ENCODE results near the gene GPATCH8. TPM values are rescaled to one million over a fixed set of nuclear protein-coding genes. Genes with fewer than 3 reads are reported as not detected.

Gene GPATCH8
- total RNA-seq, 1 donor from 2014 or later: 76.3 TPM

GRCh38 chr17:44439168-44439567 is 64.0 kb downstream of the GPATCH8 start:
- H3K27ac Mint-ChIP-seq: no peak overlapping the region
- H3K9me3 Mint-ChIP-seq: no peaks in the 10 kb centered on the region
- H3K27me3 Mint-ChIP-seq (ENCODE audit: low read depth): no peaks in the 10 kb centered on the region
- TF ChIP-seq, protein P1, sequence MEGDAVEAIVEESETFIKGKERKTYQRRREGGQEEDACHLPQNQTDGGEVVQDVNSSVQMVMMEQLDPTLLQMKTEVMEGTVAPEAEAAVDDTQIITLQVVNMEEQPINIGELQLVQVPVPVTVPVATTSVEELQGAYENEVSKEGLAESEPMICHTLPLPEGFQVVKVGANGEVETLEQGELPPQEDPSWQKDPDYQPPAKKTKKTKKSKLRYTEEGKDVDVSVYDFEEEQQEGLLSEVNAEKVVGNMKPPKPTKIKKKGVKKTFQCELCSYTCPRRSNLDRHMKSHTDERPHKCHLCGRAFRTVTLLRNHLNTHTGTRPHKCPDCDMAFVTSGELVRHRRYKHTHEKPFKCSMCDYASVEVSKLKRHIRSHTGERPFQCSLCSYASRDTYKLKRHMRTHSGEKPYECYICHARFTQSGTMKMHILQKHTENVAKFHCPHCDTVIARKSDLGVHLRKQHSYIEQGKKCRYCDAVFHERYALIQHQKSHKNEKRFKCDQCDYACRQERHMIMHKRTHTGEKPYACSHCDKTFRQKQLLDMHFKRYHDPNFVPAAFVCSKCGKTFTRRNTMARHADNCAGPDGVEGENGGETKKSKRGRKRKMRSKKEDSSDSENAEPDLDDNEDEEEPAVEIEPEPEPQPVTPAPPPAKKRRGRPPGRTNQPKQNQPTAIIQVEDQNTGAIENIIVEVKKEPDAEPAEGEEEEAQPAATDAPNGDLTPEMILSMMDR (IDR thresholded peaks at IDR 0.05; ENCODE audit: unreplicated experiment): no peak
- H3K4me3 Mint-ChIP-seq: no peak overlapping the region
- no peaks in the 10 kb centered on the region for H3K4me1 Mint-ChIP-seq
- peaks cover 9% of the 10 kb centered on the region for H3K36me3 Mint-ChIP-seq
- DNase-seq (ENCODE audit: low spot score in 2 of 2, unreplicated experiment in 2 of 2): no peak

DNA sequence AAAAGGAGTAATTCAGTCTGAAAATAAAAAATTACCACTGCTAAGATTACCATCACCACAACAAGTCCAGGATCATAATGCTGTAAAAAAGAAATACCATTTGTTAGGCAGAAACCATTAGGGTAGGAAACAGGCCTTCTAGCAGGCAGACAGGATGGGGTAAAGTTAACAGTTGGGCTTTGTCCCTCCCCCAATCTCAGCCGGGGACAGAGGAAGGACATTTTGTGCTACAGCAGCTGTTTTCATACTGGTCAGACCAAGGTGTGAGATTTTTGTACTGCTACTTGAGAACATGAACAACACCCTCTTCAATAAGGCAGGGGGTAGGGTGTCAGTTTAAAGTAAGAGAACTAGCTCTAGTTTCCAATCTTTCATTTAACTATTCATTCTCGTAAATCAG is 64.6 kb downstream of the GPATCH8 start:
- no peaks in the 10 kb centered on the region for H3K4me1 Mint-ChIP-seq
- TF ChIP-seq, protein P1 (IDR thresholded peaks at IDR 0.05; ENCODE audit: unreplicated experiment): no peak
- no peak overlapping the region for H3K4me3 Mint-ChIP-seq
- no peaks in the 10 kb centered on the region for H3K27me3 Mint-ChIP-seq (ENCODE audit: low read depth)
- H3K36me3 Mint-ChIP-seq: peaks cover 11% of the 10 kb centered on the region
- no peak overlapping the region for H3K27ac Mint-ChIP-seq
- DNase-seq (ENCODE audit: low spot score in 2 of 2, unreplicated experiment in 2 of 2): no peak
- no peaks in the 10 kb centered on the region for H3K9me3 Mint-ChIP-seq

- H3K36me3 Mint-ChIP-seq: peaks cover 25% of the 10 kb centered on the region
- H3K4me1 Mint-ChIP-seq: no peaks in the 10 kb centered on the region
- no peaks in the 10 kb centered on the region for H3K27me3 Mint-ChIP-seq (ENCODE audit: low read depth)
- no peak overlapping the region for H3K4me3 Mint-ChIP-seq
- no peak for DNase-seq (ENCODE audit: low spot score in 2 of 2, unreplicated experiment in 2 of 2)
- no peaks in the 10 kb centered on the region for H3K9me3 Mint-ChIP-seq
- no peak overlapping the region for H3K27ac Mint-ChIP-seq
- TF ChIP-seq, protein P1 (IDR thresholded peaks at IDR 0.05; ENCODE audit: unreplicated experiment): no peak
Measured at GRCh38 chr17:44436336-44436735, 66.9 kb downstream of the GPATCH8 start.

GRCh38 chr17:44432254-44433157 is 70.7 kb downstream of the GPATCH8 start:
- Mint-ChIP-seq H3K27ac (peak overlapping the region; percentile 25), H3K4me1 (no peaks in the 10 kb centered on the region), H3K36me3 (peaks cover 31% of the 10 kb centered on the region), H3K4me3 (no peak overlapping the region), H3K27me3 (ENCODE audit: low read depth) (no peaks in the 10 kb centered on the region), H3K9me3 (no peaks in the 10 kb centered on the region)
- TF ChIP-seq, protein P1 (IDR thresholded peaks at IDR 0.05; ENCODE audit: unreplicated experiment): no peak
- no peak for DNase-seq (ENCODE audit: low spot score in 2 of 2, unreplicated experiment in 2 of 2)

DNA sequence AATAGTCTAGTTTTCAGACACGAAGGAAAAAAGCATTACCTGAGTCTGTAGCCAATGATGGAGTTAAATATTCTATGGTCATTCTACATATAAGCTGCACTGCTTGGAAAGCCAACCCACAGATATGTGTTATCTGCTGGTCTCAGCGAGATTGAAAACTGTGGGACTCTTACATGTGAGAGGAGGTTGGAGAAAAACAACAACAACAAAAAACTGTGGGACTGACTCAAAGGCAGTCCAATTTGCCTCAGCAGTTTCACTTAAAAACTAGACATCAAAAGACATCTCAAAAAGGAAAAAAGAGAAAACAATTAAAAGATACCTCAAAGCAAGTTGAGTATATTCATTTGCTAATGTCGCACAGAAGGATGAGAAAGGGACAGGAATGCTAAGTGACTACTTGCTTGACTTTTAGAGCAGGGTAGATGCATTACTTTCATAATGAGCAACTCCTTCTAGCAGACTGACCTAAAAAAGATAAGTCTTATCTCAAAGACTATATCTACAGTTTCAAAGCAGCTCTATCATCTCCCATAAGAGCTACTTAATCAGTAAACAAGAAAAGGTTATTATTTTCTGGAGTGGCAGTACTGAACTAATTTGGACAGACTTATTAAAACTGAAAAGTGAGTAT is 78.3 kb downstream of the GPATCH8 start:
- Mint-ChIP-seq H3K4me3 (no peak overlapping the region), H3K4me1 (peaks cover 13% of the 10 kb centered on the region), H3K27me3 (ENCODE audit: low read depth) (no peaks in the 10 kb centered on the region), H3K27ac (peak overlapping the region; percentile 18), H3K36me3 (peaks cover 20% of the 10 kb centered on the region), H3K9me3 (no peaks in the 10 kb centered on the region)
- TF ChIP-seq, protein P1 (IDR thresholded peaks at IDR 0.05; ENCODE audit: unreplicated experiment): no peak
- no peak for DNase-seq (ENCODE audit: low spot score in 2 of 2, unreplicated experiment in 2 of 2)
